Activated naive CD8-positive, alpha-beta T cell treated with anti-CD3 and anti-CD28 coated beads, Interleukin-2, amount 50 U/mL, for 16 hours (primary cell): Measurements from ENCODE around the gene ADAT3.

ENCODE experiments used
- DNase-seq: peaks from one replicate; pipeline ENCODE4 v3.0.0-alpha.2; 2020; ENCODE audit warnings: low read depth, low spot score

ADAT3 gene

GRCh38 chr19:1956868-1957492, 51.8 kb downstream of the ADAT3 start:
- DNase-seq = no peak

- no peak for DNase-seq
These were observed 52.5 kb downstream of the ADAT3 start for GRCh38 chr19:1957562-1958248.

- no peak for DNase-seq
These were observed 54.9 kb downstream of the ADAT3 start for GRCh38 chr19:1959928-1960589.

- DNase-seq = no peak
These were observed 56.0 kb downstream of the ADAT3 start for GRCh38 chr19:1961000-1961883.

- no peak for DNase-seq
These were observed 57.5 kb downstream of the ADAT3 start for GRCh38 chr19:1962674-1963073.
